Activated naive CD8-positive, alpha-beta T cell treated with anti-CD3 and anti-CD28 coated beads for 36 hours (primary cell): Measurements from ENCODE around the gene EZR. TPM values are rescaled to one million over a fixed set of nuclear protein-coding genes. Genes with fewer than 3 reads are reported as not detected.

ENCODE experiments used
- DNase-seq: peaks from one replicate; pipeline ENCODE4 v3.0.0; 2021
- H3K27ac Mint-ChIP-seq: one replicate; pipeline ENCODE4 v1.8.0; 2022; ENCODE audit warnings: mild to moderate bottlenecking, moderate library complexity, mixed read lengths
- H3K27me3 Mint-ChIP-seq: one replicate; pipeline ENCODE4 v1.8.0; 2022; ENCODE audit warnings: mild to moderate bottlenecking, mixed read lengths
- H3K36me3 Mint-ChIP-seq: one replicate; pipeline ENCODE4 v1.8.0; 2021; ENCODE audit warnings: mild to moderate bottlenecking, mixed read lengths
- H3K4me1 Mint-ChIP-seq: one replicate; pipeline ENCODE4 v1.8.0; 2021; ENCODE audit warnings: mixed read lengths
- H3K4me3 Mint-ChIP-seq: one replicate; pipeline ENCODE4 v1.8.0; 2022; ENCODE audit warnings: mild to moderate bottlenecking, moderate library complexity, mixed read lengths
- H3K9me3 Mint-ChIP-seq: one replicate; pipeline ENCODE4 v1.8.0; 2022; ENCODE audit warnings: mixed read lengths
- total RNA-seq, 2 experiments: library from RNA; stranded (reverse); gene quantifications; one replicate each; pipeline ENCODE4 v1.2.3, GENCODE V29; 2021

Gene EZR
- 100 to 1,000 TPM; 218 to 227 TPM for total RNA-seq

DNA sequence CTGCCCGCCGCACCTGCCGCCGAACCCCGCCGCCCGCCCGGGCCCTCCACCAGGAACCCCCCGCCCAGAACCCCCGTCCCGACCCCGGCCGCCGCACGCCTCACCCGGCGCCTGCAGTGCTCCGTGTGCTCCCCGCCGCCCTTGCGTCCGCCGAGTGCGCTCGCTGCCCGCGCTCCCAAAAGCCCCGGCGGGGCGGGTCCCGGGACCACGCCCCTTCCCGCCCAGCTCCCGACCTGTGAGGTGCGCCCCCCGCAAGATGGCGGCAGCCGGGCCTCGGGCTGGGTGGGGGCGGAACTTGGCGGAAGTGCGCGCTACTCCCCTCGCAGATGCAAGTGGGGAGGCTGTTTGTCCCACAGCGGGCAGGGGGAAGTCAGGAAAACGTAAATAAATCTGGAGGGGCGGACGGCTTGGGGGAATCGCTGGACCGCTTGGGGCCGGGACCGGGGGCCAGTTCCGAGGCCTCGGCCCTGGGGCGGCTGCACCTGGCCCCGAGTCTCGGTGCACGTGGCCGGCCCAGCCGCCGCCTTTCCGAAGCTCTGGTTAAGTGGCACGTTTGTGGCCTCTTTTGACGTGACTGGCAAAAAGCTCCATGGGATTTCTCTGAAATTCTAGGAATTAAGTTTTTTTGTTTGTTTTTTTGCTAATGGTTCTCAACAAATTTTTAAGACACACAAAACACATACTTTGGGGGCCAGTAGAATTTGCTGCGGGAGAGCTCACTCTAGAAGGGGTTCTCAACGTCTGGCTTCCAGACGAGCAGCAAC lies at the start of gene EZR:
TSS of gene EZR (minus strand) at position 156 of the 764 bp plus-strand sequence. CDS start 1,275 bp downstream, outside the sequence.
- Mint-ChIP-seq H3K36me3 (peaks cover 40% of the 10 kb centered on the region), H3K4me1 (peaks cover 37% of the 10 kb centered on the region), H3K27me3 (no peaks in the 10 kb centered on the region), H3K9me3 (peaks cover 5% of the 10 kb centered on the region), H3K27ac (peak within 1 kb of the TSS; percentile 92), H3K4me3 (peak within 1 kb of the TSS; percentile 99)
- peak; percentile 87 for DNase-seq

DNA sequence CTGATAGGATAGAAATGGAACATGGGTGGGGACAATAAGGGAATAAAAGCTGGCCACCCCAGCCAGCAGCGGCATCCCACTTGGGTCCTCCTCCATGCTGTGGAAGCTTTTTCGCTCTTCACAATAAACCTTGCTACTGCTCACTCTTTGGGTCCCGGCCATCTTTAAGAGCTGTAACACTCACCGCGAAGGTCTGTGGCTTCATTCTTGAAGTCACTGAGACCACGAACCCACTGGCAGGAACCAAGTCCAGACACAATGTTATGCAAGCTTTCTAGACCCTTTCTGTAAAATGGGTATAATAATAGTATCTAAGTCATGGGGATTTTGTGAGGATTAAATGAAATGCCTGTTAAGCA lies 48.9 kb upstream of the EZR start:
- peaks cover 37% of the 10 kb centered on the region for H3K4me1 Mint-ChIP-seq
- H3K36me3 Mint-ChIP-seq: peaks cover 8% of the 10 kb centered on the region
- no peaks in the 10 kb centered on the region for H3K27me3 Mint-ChIP-seq
- DNase-seq: no peak
- no peak overlapping the region for H3K4me3 Mint-ChIP-seq
- peak overlapping the region; percentile 75 for H3K27ac Mint-ChIP-seq
- H3K9me3 Mint-ChIP-seq: peaks cover 6% of the 10 kb centered on the region

- Mint-ChIP-seq H3K36me3 (peaks cover 8% of the 10 kb centered on the region), H3K4me3 (no peak overlapping the region), H3K27me3 (no peaks in the 10 kb centered on the region), H3K27ac (peak overlapping the region; percentile 75), H3K9me3 (peaks cover 6% of the 10 kb centered on the region), H3K4me1 (peaks cover 37% of the 10 kb centered on the region)
- DNase-seq: no peak
These were observed 48.4 kb upstream of the EZR start for GRCh38 chr6:158867381-158868121.

DNA sequence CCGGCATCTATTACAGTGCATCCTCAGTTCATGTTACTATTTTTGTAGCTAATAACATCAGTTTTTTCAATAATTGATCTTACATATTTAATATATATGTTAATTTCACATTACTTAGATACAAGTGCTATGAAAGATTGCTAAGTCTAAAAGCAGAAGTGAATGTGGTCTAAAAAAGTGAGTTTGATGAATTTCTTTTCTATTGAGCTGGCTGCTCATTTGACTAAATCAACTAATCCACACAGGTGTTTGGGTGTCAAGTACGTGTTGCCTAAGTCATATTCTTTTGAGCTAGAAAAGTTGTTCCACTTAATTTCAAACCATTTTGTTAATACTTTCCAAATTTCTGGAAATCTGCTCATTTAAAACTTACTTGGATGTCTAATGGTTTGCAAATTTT lies 46.6 kb upstream of the EZR start:
- H3K36me3 Mint-ChIP-seq: peaks cover 7% of the 10 kb centered on the region
- peaks cover 6% of the 10 kb centered on the region for H3K9me3 Mint-ChIP-seq
- DNase-seq: no peak
- H3K27ac Mint-ChIP-seq: no peak overlapping the region
- peaks cover 35% of the 10 kb centered on the region for H3K4me1 Mint-ChIP-seq
- H3K27me3 Mint-ChIP-seq: no peaks in the 10 kb centered on the region
- no peak overlapping the region for H3K4me3 Mint-ChIP-seq

GRCh38 chr6:158863646-158864045 lies 44.5 kb upstream of the EZR start:
- H3K27ac Mint-ChIP-seq: no peak overlapping the region

GRCh38 chr6:158861686-158862381 lies 42.7 kb upstream of the EZR start:
- no peaks in the 10 kb centered on the region for H3K4me1 Mint-ChIP-seq
- H3K27me3 Mint-ChIP-seq: no peaks in the 10 kb centered on the region
- DNase-seq: no peak
- H3K9me3 Mint-ChIP-seq: no peaks in the 10 kb centered on the region
- H3K27ac Mint-ChIP-seq: no peak overlapping the region
- H3K36me3 Mint-ChIP-seq: no peaks in the 10 kb centered on the region
- no peak overlapping the region for H3K4me3 Mint-ChIP-seq

More at GRCh38 chr6:158863646-158864045, 44.5 kb upstream of the EZR start:
- Mint-ChIP-seq H3K4me3 (no peak overlapping the region), H3K36me3 (peaks cover 5% of the 10 kb centered on the region), H3K4me1 (peaks cover 18% of the 10 kb centered on the region), H3K27me3 (no peaks in the 10 kb centered on the region), H3K9me3 (peaks cover 4% of the 10 kb centered on the region)
- DNase-seq: no peak

GRCh38 chr6:158860279-158860865 lies 41.2 kb upstream of the EZR start:
- Mint-ChIP-seq H3K36me3 (no peaks in the 10 kb centered on the region), H3K27ac (no peak overlapping the region), H3K9me3 (no peaks in the 10 kb centered on the region), H3K4me3 (no peak overlapping the region), H3K4me1 (peaks cover 2% of the 10 kb centered on the region), H3K27me3 (no peaks in the 10 kb centered on the region)
- DNase-seq: no peak

DNA sequence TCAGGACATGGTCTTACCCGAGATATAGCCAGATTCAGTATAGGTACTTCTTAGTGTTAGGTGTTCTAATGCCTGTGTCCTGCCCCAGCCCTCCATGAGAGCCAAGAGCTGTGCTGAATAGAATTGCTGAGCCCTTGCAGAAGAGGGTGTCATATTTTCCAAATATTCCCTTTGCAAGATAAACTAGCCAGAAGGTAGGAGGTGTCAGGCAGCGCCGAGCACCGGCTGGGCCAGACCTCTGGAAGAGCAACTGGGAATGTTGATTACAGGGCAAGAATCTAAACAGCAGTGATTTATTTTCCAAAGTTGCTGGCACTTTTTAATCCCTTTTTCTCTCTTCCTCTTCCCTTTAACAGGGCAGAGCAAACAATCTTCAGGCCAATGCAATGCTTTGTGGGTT lies 37.1 kb upstream of the EZR start:
- Mint-ChIP-seq H3K4me3 (no peak overlapping the region), H3K27me3 (no peaks in the 10 kb centered on the region), H3K36me3 (no peaks in the 10 kb centered on the region), H3K4me1 (peaks cover 10% of the 10 kb centered on the region), H3K9me3 (no peaks in the 10 kb centered on the region), H3K27ac (no peak overlapping the region)
- no peak for DNase-seq

- no peak for DNase-seq
- no peaks in the 10 kb centered on the region for H3K36me3 Mint-ChIP-seq
- no peaks in the 10 kb centered on the region for H3K9me3 Mint-ChIP-seq
- H3K4me1 Mint-ChIP-seq: peaks cover 23% of the 10 kb centered on the region
- H3K27me3 Mint-ChIP-seq: no peaks in the 10 kb centered on the region
- H3K4me3 Mint-ChIP-seq: no peak overlapping the region
- no peak overlapping the region for H3K27ac Mint-ChIP-seq
These were observed 35.3 kb upstream of the EZR start for GRCh38 chr6:158854214-158855101.

GRCh38 chr6:158853880-158854213 lies 34.7 kb upstream of the EZR start:
- peaks cover 26% of the 10 kb centered on the region for H3K4me1 Mint-ChIP-seq
- no peak overlapping the region for H3K4me3 Mint-ChIP-seq
- no peaks in the 10 kb centered on the region for H3K36me3 Mint-ChIP-seq
- no peak overlapping the region for H3K27ac Mint-ChIP-seq
- no peaks in the 10 kb centered on the region for H3K9me3 Mint-ChIP-seq
- H3K27me3 Mint-ChIP-seq: no peaks in the 10 kb centered on the region
- DNase-seq: no peak

- H3K36me3 Mint-ChIP-seq: no peaks in the 10 kb centered on the region
- DNase-seq: peak; percentile 86
- H3K4me1 Mint-ChIP-seq: peaks cover 26% of the 10 kb centered on the region
- H3K4me3 Mint-ChIP-seq: no peak overlapping the region
- H3K27ac Mint-ChIP-seq: no peak overlapping the region
- H3K9me3 Mint-ChIP-seq: no peaks in the 10 kb centered on the region
- no peaks in the 10 kb centered on the region for H3K27me3 Mint-ChIP-seq
These were observed 34.1 kb upstream of the EZR start for GRCh38 chr6:158853072-158853879.

DNA sequence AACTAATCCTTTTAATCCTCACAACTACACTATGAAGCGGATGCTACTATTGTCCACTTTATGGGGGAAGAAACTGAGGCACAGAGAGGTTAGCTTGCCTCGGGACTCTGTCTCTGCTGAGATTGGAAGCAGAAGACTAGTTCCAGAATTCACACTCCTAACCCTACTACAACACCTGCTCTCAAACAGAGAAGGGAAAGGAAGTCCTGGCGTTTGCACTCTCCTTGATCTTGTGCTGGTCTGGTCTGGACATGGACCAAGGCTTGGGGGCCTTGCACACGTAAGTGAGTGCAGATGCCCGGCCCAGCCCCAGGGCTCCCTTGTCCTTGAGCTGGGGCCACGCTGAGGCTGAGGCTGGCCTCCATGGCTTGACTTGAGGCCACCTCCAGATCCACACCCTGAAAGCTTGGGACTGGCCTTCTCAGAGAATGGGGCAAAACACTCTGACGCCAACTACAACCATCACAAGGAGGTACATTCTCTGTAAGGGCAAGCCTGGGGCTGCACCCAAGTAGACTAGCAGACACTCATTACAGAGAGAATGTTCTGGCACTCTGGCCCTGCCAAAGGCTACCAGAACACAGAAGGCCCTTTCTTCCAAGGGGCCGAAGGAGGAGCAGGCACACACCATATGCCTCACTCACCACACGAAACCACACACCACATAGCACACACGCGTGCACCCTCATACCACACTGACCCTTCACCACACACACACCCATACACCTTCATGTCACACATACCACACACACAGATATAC lies 33.3 kb upstream of the EZR start:
- no peaks in the 10 kb centered on the region for H3K9me3 Mint-ChIP-seq
- no peaks in the 10 kb centered on the region for H3K36me3 Mint-ChIP-seq
- no peak for DNase-seq
- H3K4me3 Mint-ChIP-seq: no peak overlapping the region
- H3K27me3 Mint-ChIP-seq: no peaks in the 10 kb centered on the region
- no peak overlapping the region for H3K27ac Mint-ChIP-seq
- peaks cover 26% of the 10 kb centered on the region for H3K4me1 Mint-ChIP-seq

DNA sequence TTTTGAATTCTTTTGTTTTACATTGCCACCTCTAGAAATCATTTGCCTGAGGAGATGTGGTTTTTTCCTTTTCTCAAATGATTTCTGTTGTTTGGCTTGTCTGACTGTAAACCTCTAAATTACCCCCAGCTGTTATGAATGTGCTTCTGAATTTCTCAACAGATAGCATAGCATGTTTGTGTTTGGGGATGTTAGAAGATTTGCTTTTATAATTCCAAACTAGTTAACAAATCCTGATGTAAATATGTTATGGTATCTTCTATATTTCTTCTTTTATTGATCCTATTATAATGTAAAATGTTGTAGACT lies 31.6 kb upstream of the EZR start:
- DNase-seq: no peak
- Mint-ChIP-seq H3K27ac (no peak overlapping the region), H3K9me3 (no peaks in the 10 kb centered on the region), H3K4me3 (no peak overlapping the region), H3K36me3 (no peaks in the 10 kb centered on the region), H3K4me1 (peaks cover 24% of the 10 kb centered on the region), H3K27me3 (no peaks in the 10 kb centered on the region)
